ENCODE measurements around the gene RPH3AL. TPM values are rescaled to one million over a fixed set of nuclear protein-coding genes. Genes with fewer than 3 reads are reported as not detected.

The RPH3AL gene
- total RNA-seq, 4 donors from 2014 or later, result 10.0 to 51.1 (median 25.7) TPM

GRCh38 chr17:337866-338265 lies 14.7 kb downstream of the RPH3AL start:
- TF ChIP-seq, protein P1, sequence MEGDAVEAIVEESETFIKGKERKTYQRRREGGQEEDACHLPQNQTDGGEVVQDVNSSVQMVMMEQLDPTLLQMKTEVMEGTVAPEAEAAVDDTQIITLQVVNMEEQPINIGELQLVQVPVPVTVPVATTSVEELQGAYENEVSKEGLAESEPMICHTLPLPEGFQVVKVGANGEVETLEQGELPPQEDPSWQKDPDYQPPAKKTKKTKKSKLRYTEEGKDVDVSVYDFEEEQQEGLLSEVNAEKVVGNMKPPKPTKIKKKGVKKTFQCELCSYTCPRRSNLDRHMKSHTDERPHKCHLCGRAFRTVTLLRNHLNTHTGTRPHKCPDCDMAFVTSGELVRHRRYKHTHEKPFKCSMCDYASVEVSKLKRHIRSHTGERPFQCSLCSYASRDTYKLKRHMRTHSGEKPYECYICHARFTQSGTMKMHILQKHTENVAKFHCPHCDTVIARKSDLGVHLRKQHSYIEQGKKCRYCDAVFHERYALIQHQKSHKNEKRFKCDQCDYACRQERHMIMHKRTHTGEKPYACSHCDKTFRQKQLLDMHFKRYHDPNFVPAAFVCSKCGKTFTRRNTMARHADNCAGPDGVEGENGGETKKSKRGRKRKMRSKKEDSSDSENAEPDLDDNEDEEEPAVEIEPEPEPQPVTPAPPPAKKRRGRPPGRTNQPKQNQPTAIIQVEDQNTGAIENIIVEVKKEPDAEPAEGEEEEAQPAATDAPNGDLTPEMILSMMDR (IDR thresholded peaks at IDR 0.05), result no peak
- no peak for DNase-seq (ENCODE audit: low spot score)
- ATAC-seq (ENCODE audit: low FRiP score), result no peak

- ATAC-seq (ENCODE audit: low FRiP score) (no peak), DNase-seq (ENCODE audit: low spot score) (no peak)
- TF ChIP-seq, protein P1 (IDR thresholded peaks at IDR 0.05), result no peak
Observed at GRCh38 chr17:337453-337852, 15.2 kb downstream of the RPH3AL start.

DNA sequence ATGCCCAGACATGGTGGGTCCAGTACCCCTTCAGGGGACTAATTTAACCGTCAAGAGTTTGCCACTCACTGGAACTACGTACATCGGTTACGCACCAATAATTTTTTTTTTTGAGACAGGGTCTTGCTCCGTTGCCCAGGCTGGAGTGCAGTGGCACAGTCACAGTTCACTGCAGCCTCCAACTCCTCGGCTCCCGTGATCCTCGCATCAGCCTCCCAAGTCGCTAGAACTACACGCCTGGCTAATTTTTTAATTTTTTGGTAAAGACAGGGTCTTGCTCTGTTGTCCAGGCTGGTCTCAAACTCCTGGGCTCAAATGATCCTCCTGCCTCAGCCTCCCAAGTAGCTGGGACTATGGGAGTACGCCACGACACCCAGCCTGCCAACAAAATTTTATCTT lies 15.6 kb downstream of the RPH3AL start:
- DNase-seq (ENCODE audit: low spot score) (no peak), ATAC-seq (ENCODE audit: low FRiP score) (no peak)
- TF ChIP-seq, protein P1 (IDR thresholded peaks at IDR 0.05), result no peak

DNA sequence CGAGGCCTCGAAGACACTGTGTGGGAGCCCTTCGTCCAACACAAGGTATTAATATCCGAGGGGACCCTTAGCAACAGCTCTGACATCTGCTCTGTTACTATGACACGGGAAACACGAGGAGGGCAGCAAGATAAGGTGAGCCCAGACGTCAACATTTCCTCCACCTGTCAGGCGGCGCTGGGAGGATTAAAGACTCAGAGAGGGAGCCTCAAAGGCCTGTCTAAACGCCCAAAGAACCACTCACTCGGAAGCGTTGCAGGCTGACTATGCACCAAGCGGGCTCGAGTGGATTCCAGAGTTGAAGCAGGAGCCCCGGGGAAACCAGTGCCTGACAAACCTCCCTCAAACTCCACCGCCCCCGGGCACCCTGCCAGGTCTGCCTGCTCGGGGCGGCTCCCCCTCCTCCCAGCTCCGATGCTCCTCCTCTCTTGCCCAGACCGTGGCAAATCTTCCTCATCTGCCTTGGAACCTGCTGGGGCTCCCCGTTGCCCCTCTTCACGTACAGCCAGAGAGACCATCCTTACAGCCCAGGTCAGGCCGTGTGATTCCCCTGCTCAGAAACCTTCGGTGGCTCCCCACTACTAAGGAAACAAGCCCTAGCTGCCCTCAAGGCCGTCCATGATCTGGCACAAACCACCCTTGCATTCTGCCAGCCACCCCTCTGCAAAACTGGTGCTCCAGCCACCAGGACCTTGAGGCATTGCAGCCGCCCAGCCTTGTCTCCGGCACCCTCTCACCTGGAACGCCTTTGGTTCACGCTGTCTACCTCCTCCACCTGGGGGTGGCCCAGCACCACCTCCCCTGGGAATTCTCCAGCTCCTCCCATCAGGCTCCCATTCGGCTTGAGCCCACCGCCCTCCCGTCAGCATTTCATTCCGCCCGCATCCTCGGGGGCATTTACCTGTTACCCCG lies 16.2 kb downstream of the RPH3AL start:
- DNase-seq (ENCODE audit: low spot score) (peak; percentile 71), ATAC-seq (ENCODE audit: low FRiP score) (no peak)
- TF ChIP-seq, protein P1 (IDR thresholded peaks at IDR 0.05), result no peak

DNA sequence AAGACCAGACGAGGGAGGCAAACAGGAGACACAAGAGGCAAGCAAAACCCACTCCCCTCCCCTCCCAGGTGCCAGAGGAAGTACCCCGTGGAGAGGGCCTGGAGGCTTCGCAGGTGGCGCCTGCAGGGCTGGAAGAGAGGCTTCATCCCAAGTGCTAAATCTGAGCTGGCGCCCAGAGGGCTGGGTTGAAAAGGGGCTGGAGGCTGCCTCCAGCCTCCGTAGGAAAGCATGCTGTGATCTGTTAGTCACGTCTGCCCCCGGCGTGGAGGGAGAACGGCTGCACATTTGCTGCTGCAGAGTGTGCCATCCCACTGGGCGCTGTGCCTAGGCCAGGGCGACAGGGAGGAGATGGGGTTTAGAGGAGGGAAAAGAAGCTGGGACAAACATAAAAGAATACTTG lies 16.9 kb downstream of the RPH3AL start:
- DNase-seq (ENCODE audit: low spot score), result no peak
- no peak for ATAC-seq (ENCODE audit: low FRiP score)
- TF ChIP-seq, protein P1 (IDR thresholded peaks at IDR 0.05), result no peak

DNA sequence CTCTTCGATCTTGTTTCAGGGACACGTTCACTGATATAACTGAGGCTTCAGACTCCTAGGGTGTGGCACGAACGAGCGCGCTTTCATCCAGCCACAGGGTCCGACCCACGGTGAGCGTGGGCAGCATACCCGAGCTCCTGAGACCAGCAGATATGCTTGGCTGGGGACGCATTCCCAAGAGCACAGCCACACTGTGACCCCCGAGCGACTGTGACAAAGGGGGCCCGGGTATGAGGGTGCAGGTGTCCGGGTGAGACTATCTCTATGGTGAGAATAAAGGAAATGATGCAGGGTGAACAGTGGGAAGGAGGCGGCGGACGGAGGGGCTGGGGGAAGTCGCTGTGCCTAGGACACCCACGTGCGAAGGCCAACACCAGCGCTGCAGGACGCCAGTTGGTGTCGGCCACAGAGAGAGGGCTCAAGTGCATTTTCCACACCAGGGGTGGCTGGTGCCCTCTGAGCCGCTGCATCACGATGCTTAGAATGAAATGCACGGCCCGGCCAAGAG lies 17.6 kb downstream of the RPH3AL start:
- DNase-seq (ENCODE audit: low spot score) (no peak), ATAC-seq (ENCODE audit: low FRiP score) (no peak)
- TF ChIP-seq, protein P1 (IDR thresholded peaks at IDR 0.05), result no peak

Measured in omental fat pad (tissue), 4 donors.